ENCODE data around the gene OR52H1.

GRCh38 chr11:5550440-5551095 lies 2.2 kb upstream of the OR52H1 start:
- TF ChIP-seq CTCF (IDR thresholded peaks at IDR 0.05) (no peak), POLR2A (IDR thresholded peaks at IDR 0.05) (no peak)

All from lower leg skin (tissue), 3 donors.